Measurements from ENCODE around the gene COTL1.
A peak's percentile ranks its signal among the peaks of the same experiment; 100 is the strongest.

COTL1 gene

DNA sequence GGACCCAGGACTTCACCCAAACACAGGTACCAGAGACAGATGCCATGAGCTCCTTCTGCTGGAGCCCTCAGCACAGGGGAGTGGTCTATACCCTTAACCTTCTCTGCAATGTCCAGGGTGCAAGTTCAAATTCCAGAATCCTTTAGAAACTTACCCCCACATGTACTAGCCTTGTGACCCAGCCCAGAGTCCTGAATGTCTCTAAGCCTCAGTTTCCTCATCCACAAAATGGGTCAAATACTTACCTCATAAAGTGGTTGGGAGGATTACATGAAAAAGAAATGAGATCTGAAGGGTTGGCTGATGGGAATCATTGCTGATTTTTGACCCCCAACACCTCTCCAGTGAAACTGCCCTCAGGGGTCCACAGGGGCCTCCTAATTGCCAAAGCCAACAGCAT is 21.7 kb downstream of the COTL1 start:
- DNase-seq (ENCODE audit: low spot score), result no peak

DNA sequence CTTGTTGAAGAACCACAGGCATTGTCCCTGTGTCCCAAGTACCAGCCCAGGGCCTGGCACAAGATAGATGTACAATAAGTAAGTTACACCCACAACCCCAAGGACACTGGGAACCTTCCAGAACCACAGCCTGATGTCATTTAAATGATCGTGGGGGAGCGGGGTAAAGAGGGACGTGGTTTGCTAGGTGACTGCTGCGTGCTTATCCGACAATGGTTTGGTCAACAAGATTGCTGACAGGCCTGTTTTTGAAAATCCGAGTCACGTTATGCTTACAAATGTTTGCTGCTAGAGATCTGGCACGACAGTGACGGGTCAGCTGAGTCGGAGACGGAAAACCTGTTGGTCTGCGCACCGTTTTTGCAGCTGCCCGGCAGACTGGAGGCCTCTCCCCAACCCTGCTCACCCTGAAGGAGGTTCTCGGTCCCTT is 22.8 kb downstream of the COTL1 start:
- no peak for DNase-seq (ENCODE audit: low spot score)

DNA sequence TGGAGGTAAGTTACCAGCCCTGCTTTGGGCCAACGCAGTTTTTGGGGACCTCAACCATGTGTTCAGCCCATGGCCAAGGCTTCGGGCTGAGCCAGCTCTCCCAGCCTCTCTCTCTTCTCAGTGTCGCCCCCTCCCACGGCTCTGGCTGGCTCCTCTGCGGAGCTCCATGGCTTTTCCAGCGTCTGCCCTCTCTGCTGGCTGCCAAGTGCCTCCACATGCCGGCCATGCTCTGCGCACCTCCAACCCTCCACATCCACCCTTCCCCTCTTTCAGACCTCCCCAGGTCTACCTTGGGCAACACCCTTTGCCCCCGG is 23.2 kb downstream of the COTL1 start:
- DNase-seq (ENCODE audit: low spot score), result no peak

DNA sequence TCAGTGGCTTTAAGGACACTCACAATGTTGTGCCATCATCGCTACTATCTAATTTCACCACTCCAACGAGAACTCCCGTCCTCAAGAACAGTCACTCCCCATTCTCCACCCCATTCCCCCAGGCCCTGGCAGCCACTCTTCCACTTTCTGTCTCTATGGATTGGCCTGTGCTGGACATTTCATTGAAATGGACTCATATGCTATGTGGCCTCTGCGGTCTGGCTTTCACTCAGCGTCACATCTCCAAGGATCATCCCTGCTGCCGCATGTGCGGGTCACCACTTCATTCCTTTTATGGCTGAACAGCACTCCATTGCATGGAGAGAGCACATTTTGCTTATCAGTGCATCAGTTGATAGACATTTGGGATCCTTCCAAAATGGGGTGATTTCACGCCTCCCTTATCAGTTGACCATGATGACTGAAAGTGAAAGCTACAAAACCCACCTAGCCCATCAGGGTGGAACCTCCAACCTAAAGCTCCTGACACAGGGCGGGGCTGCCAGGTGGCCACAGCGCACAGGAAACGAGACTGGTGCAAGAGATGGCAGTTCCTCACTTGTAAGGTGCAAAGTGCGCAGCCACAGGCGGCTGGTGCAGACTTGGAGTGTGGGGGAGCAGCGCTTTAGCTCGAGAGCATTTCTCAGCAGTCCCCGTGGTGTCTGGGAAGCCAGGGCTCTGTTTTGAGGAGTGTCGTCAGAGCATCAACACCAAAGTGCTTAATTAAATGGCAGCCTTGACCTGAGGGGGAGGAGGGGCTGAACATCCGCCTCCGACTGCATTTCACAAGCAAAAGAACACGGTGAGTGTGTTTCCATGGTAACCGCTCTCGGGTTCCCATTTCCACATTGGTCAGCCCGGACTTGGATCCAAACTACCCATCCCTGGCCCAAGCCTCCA is 23.8 kb downstream of the COTL1 start:
- no peak for DNase-seq (ENCODE audit: low spot score)

DNA sequence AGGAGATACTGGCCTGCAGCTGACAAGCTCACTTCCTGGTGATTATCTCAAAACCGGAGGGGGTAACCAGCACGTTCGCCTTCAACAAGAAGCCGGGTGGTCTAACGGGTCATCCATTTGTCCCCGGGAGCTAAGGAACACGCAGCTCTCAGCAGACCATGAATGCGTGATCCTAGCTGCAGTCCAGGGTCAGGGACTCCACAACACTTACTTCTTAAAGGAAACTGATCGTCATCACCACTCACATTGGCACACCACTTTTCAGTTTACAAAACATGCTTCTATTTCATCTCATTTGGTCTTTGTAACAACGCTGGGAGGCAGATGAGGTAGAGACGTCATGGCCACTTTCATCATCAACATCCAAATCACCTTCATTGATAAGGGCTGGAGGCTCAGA is 25.2 kb downstream of the COTL1 start:
- no peak for DNase-seq (ENCODE audit: low spot score)

DNA sequence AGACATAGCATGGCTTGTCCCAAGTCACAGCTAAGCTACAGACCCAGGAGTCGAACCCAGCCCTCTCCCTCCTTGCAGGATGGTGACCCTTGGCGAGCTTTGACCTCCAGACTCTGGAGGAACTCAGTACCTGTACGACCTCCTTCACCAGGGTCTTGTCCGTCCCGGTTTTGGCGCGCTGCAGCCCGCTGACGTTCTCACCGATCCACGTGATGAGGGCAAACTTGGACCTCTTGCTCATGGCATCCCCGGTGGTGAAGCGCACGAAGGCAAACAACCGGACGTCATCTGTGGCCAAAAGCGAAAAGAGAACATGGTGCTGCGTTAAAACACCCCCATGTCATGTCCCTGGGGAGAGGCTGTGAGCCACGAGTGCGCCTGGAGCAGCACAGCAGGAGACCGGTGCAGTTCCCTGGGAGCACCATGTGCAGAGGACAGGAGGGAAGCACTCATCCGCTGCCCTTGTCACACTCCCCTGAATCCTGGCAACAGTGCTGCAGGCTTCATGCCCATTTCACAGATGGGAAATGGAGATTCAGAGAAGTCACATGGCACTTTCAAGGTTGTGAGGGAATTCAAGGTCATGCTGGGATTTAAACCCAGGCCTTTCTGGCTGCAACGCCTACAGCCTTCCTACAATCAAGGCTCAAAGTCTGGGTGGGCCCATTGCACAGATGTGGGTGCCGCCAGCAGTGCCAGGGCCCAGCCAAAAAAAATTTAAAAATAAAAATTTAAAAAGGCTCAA is 27.7 kb downstream of the COTL1 start:
- DNase-seq (ENCODE audit: low spot score), result no peak

DNA sequence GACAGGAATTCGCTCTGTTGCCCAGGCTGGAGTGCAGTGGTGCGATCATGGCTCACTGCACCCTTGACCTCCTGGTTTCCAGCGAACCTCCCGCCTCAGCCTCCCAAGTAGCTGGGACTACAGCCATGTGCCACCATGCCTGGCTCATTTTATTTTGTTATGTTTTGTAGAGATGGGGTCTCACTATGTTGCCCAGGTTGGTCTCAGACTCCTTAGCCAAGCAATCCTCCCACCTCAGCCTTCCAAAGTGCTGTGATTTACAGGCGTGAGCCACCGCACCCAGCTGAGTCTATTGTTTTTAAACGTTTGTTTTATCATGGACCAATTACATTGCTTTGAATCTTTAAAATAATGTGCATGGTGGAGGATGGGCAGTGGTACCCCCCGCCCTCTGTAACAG is 28.9 kb downstream of the COTL1 start:
- no peak for DNase-seq (ENCODE audit: low spot score)

DNA sequence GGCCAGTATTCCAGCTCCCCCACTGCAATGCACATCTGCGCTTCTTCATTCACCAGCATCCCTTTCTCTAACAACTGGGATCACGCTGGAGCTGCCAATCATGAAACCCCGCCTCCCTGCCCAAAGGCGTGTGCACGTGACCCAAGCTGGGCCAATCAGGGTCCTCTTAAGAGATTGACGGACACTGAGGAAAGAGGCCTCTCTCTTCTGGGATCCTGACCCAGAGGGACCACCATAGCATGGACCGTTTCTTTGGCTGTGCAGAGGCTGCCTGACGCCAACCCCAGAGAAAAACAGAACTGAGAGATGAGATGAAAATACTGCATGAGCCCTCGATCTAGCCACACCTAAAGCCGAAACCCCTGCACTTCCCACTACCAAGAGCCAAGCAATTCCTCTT is 32.0 kb downstream of the COTL1 start:
- DNase-seq (ENCODE audit: low spot score), result no peak

DNA sequence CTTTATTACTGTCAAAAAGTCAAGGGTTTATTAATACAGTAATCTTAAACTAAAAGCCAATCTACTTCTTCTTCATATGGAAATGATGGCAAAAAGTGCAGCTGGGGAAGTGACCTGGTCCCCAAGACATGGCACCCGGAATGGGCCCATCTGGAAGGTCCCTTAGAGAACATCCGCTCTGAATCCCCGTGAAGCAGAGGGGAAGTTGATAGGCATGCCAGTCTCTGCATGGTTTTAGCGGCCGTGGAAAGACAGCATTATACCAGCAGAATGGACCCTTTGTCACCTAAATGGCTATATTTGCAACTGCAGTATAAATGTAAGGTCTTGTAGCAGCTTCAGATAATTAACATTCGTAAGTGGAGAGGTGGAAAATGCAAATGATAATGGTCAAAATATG is 32.4 kb downstream of the COTL1 start:
- DNase-seq (ENCODE audit: low spot score), result no peak

DNA sequence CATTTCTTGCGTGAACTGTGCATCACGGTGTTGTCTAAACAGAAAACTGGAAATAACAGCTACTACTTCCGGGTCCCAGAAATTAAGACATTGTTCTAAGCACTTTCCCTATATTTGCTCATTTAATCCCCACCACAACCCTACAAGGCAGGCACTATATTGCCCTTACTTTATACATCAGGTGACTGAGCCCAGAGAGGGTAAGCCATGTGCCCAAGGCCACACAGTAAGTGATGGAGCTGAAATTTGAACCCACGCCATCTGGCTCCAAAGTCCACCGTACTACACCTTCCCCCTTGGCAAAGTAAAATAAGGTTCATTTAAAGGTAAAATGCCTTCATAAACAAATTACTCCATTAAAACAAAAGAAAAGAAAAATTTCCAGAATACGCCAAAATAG is 33.2 kb downstream of the COTL1 start:
- no peak for DNase-seq (ENCODE audit: low spot score)

DNA sequence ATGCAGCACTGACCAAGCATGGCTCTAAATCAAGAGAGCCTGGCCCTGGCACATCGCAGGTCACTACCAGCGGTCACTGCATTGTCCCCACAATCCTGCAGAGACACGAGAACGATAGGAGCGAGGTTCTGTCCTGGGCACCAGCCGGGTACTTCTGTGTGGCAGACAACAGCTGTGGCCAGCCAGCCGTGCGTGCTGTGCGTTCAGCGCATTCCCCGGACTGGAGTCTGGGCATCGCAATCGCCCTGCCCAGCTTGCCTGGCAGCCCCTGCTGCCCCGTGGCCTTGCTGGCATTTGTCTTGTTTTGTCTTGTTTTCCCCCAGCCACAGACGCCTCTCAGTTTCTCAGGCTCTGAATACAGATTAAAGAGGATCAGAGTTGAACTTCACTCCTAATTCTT is 33.9 kb downstream of the COTL1 start:
- DNase-seq (ENCODE audit: low spot score), result no peak

DNA sequence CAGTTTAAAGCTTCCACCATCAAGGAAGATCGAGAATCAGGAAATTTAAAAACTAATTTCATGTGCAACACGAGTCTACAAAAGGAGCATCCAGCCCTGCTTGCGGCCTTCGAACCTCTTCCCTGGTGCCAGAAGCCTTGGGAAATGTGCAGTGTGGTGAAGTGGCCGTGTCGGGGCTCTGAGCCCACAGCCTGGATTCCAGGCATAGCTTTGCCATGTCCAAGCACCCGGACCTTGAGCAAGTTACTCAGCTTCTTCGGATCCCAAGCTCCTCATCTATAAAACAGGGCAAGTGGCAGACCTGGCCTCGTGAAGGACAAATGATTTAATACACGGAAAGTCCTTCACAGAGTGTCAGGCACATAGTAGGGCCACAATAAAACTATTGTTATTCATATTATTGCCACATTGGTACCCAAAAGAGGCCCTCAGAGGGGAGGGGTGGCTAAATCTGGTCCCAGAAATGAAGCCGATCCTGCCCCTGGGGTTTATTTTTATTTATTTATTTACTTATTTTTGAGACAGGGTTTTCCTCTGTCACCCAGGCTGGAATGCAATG is 34.8 kb downstream of the COTL1 start:
- peak; percentile 87 for DNase-seq (ENCODE audit: low spot score)

DNA sequence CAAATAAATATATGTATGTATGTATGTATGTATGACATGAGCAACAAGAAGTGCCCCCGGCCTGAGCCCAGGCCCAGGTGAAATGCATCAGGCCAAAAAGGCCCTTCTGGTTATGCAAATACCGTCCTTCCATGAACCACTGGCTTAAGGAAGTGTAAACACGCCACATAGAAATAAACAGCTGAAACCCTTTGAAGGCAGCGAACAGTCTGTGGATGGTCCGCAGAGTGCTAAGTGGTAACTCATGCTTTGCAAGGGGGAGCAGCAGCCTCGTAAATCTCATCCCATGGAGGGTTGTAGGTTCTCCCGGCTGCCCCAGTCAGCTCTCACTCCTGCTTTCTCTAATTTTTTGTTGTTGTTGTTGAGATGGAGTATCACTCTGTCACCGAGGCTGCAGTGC is 36.7 kb downstream of the COTL1 start:
- no peak for DNase-seq (ENCODE audit: low spot score)

DNA sequence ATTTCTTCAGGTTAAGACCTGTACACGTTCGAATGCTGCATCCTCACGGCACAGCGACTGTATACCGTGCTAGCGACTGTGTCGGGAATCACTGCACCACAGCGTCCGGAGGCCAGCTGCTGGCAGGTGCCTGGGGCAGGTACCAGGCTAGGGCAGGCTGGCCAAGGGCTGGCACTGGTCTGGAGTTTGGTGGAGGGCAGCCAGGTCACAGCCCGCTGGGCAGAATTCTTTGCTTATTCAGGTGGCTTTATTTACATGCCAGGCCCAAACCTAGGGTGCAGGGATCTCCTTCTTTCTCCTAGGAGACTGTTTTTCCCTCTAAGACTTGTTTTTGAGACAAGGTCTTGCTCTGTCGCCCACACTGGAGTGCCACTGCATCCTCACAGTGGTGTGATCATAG is 37.9 kb downstream of the COTL1 start:
- DNase-seq (ENCODE audit: low spot score), result no peak

DNA sequence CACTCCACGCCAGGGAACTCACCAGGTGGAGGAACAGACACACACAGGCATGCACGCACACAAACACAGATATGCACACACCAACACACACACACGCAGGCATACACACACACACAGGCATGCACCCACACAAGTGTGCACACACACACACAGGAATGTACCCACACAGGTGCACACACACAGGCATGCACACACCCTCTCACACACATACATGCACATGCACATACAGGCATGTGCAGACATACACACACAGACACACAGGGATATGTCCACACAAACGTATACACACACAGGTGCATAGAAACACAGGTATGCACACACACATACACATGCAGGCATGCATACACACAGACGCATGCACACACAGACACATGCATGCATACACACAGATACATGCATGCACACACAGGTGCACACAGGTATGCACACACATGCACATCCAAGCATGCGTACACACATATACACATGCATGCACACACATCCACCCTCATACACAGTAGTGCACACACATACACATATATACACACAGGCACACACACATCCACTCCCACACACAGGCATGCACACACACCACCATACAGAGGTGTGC is 39.2 kb downstream of the COTL1 start:
- DNase-seq (ENCODE audit: low spot score), result no peak

DNA sequence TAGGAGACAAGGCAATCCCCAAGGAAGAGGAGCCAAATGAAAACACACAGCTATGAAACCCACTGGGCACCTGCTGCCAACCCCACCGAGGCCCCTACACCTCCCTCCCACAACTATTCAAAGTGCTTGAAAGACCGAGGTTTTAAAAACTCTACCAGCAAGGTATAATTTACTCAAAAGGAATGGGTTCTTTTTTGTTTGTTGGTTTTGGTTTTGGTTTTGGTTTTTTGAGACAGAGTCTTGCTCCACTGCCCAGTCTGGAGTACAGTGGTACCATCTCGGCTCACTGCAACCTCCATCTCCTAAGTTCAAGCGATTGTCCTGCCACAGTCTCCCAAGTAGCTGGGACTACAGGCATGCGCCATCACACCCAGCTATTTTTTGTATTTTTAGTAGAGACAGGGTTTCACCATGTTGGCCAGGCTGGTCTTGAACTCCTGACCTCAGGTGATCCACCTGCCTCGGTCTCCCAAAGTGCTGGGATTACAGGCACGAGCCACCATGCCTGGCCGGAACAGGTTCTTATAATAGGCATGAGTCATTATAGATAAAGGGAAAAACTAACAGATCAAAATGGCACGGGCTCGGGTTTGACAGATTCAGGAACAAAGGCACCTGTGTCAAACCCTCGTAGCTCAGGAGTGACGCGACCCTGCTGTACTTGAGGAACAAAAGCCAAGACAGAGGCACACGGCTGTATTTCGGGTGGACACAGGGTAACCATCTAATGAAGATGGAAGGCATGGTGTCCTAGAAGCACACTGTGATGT is 40.7 kb downstream of the COTL1 start:
- no peak for DNase-seq (ENCODE audit: low spot score)

DNA sequence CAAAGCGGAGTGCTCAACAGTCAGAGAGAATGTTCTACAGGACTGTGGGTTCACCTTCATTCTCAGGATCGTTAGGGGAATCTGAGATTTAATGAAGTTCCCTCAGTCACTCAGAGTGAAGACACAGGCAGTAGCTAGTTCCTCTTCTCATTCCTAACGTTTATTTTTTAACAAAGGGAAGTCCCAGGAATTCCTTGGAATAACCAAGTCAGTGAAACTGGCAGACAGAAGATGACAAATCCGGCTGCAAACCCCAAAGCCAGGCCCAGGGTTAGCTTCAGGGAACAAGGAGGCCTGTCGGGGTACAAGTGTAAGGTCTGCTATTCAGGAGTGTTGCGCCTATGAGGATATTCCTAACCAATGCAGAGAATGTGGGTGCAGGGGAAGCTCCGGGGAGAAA is 42.0 kb downstream of the COTL1 start:
- no peak for DNase-seq (ENCODE audit: low spot score)

DNA sequence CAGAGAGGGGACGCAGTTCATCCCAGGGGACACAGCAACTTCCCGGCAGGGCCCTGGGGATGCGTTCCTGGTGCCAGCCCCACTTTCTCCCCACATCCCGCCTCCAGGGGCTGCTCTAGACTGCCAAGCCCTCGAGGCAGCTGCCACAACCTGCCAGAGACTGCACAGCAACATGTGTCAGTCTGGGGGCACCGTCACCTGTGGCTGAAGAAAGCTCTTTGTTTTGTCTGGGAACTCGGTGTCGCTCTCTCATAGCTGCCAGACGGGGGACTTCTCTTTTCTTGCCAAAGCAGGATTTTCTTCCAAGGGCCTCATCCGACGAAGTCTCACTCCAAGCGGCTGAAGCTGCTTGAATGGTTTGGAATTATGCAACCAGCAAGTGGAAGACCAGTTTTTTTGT is 43.7 kb downstream of the COTL1 start:
- DNase-seq (ENCODE audit: low spot score), result no peak

DNA sequence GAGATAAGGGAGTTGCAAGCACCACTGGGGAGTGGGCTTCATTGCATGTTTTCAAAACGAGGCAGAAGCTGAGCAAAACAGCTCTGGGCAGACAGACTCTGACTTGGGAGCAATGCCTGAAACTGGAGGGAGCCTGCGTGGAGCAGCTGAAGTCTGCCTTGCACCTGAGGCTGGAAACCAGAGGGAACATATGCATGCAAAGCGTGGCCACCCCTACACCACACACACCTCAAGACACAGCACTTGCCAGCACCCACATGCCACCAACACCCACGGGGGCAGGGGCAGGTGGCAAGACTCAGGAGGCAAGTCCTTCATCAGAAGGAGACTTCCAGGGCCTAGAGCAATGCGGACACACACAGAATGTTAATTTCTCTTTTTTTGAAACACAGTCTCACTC is 45.8 kb downstream of the COTL1 start:
- no peak for DNase-seq (ENCODE audit: low spot score)

DNA sequence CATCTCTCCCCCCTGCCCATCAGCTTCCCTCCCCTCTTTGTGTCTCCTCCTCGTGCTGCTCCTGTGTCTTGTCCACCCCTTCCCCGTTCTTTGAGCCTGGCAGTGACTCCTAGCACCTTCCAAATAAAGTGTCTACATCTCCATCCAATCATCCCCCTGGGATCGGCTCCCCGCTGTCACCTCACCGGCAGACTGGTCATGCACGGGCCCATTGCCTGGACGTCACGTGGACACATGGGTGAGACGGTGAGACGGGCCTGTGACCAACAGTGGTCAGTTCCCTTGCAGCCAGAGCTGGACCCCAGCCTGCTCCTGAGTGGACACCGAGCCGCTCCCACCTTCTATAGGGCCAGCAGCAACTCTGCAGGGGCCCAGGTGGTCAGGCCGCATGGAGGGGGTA is 46.4 kb downstream of the COTL1 start:
- no peak for DNase-seq (ENCODE audit: low spot score)

DNA sequence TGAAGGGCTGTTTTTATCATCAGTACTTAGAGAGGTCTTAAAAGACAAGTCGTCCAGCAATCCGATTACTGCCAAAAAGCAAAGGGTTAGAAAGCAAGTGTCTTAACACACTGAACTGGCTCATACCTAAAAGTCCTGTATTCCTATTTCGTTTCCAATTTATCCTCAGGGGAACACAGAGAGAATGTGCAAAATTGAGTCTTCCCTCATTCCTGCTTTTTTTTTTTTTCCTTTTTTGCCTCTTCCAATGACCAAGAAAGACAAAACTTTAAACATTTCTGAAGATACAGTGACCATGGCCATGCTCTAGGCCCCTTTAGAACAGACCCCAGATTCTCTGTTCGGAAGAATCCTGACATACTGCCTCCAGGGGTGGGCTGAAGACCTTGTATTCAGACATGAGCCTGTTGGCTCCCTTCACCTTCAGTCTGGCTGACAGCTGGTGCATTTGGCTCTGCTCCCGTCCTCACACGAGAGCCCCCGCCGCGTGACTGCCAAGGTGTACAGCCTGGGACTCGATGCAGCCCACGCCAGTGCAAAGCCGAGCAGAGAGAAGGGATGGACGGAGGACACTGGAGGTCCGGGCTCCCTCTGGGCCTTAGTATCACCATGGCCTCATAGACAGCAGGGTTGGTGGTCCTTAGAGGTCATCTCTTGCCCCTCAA is 47.0 kb downstream of the COTL1 start:
- no peak for DNase-seq (ENCODE audit: low spot score)

Measured in AG20443 (cell line).